ENCODE results near the gene TSPAN32.

TSPAN32 gene

GRCh38 chr11:2289350-2289749 lies 12.5 kb upstream of the TSPAN32 start:
- no peak for DNase-seq (ENCODE audit: low read depth in 2 of 2)

GRCh38 chr11:2289859-2290258 lies 12.0 kb upstream of the TSPAN32 start:
- no peak for DNase-seq (ENCODE audit: low read depth in 2 of 2)

GRCh38 chr11:2290351-2290841 lies 11.4 kb upstream of the TSPAN32 start:
- DNase-seq (ENCODE audit: low read depth in 2 of 2): no peak

- no peak for DNase-seq (ENCODE audit: low read depth in 2 of 2)
Observed at GRCh38 chr11:2293531-2293971, 8.3 kb upstream of the TSPAN32 start.

GRCh38 chr11:2293984-2294925 lies 7.6 kb upstream of the TSPAN32 start:
- no peak for DNase-seq (ENCODE audit: low read depth in 2 of 2)

- no peak for DNase-seq (ENCODE audit: low read depth in 2 of 2)
Observed at GRCh38 chr11:2294926-2295290, 6.9 kb upstream of the TSPAN32 start.

- no peak for DNase-seq (ENCODE audit: low read depth in 2 of 2)
Observed at GRCh38 chr11:2295971-2296912, 5.6 kb upstream of the TSPAN32 start.

GRCh38 chr11:2296913-2297622 lies 4.7 kb upstream of the TSPAN32 start:
- DNase-seq (ENCODE audit: low read depth in 2 of 2): no peak

GRCh38 chr11:2297623-2298030 lies 4.2 kb upstream of the TSPAN32 start:
- DNase-seq (ENCODE audit: low read depth in 2 of 2): no peak

- DNase-seq (ENCODE audit: low read depth in 2 of 2): no peak
Observed at GRCh38 chr11:2298131-2298794, 3.5 kb upstream of the TSPAN32 start.

GRCh38 chr11:2298795-2299761 lies 2.7 kb upstream of the TSPAN32 start:
- no peak for DNase-seq (ENCODE audit: low read depth in 2 of 2)

GRCh38 chr11:2299773-2300172 lies 2.0 kb upstream of the TSPAN32 start:
- no peak for DNase-seq (ENCODE audit: low read depth in 2 of 2)

- DNase-seq (ENCODE audit: low read depth in 2 of 2): no peak
Observed at GRCh38 chr11:2300290-2300935, 1.4 kb upstream of the TSPAN32 start.

- no peak for DNase-seq (ENCODE audit: low read depth in 2 of 2)
Observed at GRCh38 chr11:2300936-2301630, 730 bp upstream of the TSPAN32 start.

GRCh38 chr11:2302306-2302895 lies 588 bp downstream of the TSPAN32 start:
- no peak for DNase-seq (ENCODE audit: low read depth in 2 of 2)

- no peak for DNase-seq (ENCODE audit: low read depth in 2 of 2)
Observed at GRCh38 chr11:2302896-2303626, 1.2 kb downstream of the TSPAN32 start.

GRCh38 chr11:2303627-2304505 lies 2.1 kb downstream of the TSPAN32 start:
- no peak for DNase-seq (ENCODE audit: low read depth in 2 of 2)

All from activated CD4-positive, alpha-beta T cell treated with anti-CD3 and anti-CD28 coated beads for 24 hours (primary cell).